Measurements from ENCODE around the gene C4BPA. TPM values are rescaled to one million over a fixed set of nuclear protein-coding genes. Genes with fewer than 3 reads are reported as not detected.

The C4BPA gene
- total and polyA plus RNA-seq, 2 of the 4 experiments (the other 2 are of a cell fraction): not detected

DNA sequence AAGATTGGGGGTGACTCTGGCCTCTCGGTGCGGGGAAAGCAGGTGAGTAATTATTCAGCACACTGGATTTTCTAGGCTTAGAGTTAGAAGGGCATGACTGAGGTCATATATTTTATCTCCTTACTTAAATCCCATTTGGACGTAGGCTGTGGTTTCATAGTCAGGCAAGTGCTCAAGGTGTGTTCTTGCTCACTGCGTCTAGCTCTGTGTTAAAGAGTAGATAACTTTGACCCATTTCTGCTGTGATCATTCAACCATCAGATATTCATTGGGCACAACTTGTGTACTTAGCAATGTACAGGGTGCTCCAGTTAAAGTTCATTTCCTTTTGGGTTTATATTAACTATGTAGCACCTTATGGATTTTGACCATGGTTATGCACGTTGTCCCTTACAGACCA, 36.4 kb upstream of the C4BPA start:
- CTCF ChIA-PET: no interaction called here
- H3K36me3 ChIP-seq (ENCODE audit: control insufficient read depth, insufficient read depth, low read length): no peaks in the 10 kb centered on the region
- H3K56ac ChIP-seq (ENCODE audit: extremely low read depth, insufficient read depth, low read length): no peak overlapping the region

More for the DNA sequence above, 36.4 kb upstream of the C4BPA start:
- dilution Hi-C loops (cut with HindIII; ENCODE audit: low sequenced_read_pairs, unreplicated experiment): no loop called here
- H3K79me1 ChIP-seq (ENCODE audit: low read depth in 1 of 2, low read length in 2 of 2): no peaks in the 10 kb centered on the region
- no peaks in the 10 kb centered on the region for H3K27me3 ChIP-seq (ENCODE audit: control insufficient read depth, insufficient read depth, low read length)
- H4K20me1 ChIP-seq (ENCODE audit: insufficient read depth, low read length): no peaks in the 10 kb centered on the region
- no peak overlapping the region for H3K23ac ChIP-seq (ENCODE audit: low read depth, low read length)
- no peak overlapping the region for H3K27ac ChIP-seq (ENCODE audit: insufficient read depth, low read length)
- H4K5ac ChIP-seq (ENCODE audit: low read depth, low read length): no peak overlapping the region
- no peak overlapping the region for H3K4ac ChIP-seq (ENCODE audit: low read depth, low read length)
- TF ChIP-seq RFX5 (IDR thresholded peaks at IDR 0.05; ENCODE audit: low read depth, low read length) (no peak), CEBPB (IDR thresholded peaks at IDR 0.05; ENCODE audit: low read depth, low read length) (no peak), CHD1 (IDR thresholded peaks at IDR 0.05; ENCODE audit: low read depth, low read length) (no peak)
- TF ChIP-seq, protein P1, sequence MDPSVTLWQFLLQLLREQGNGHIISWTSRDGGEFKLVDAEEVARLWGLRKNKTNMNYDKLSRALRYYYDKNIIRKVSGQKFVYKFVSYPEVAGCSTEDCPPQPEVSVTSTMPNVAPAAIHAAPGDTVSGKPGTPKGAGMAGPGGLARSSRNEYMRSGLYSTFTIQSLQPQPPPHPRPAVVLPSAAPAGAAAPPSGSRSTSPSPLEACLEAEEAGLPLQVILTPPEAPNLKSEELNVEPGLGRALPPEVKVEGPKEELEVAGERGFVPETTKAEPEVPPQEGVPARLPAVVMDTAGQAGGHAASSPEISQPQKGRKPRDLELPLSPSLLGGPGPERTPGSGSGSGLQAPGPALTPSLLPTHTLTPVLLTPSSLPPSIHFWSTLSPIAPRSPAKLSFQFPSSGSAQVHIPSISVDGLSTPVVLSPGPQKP (IDR thresholded peaks at IDR 0.05; ENCODE audit: borderline replicate concordance, low read depth, low read length): no peak
- no peak overlapping the region for H2AFZ ChIP-seq (replicated peaks; ENCODE audit: low read length, poor library complexity)
- no peak for ATAC-seq (ENCODE audit: low read depth)
- H3K9me1 ChIP-seq (ENCODE audit: insufficient read depth, low read length): no peaks in the 10 kb centered on the region; the same call in 1 of the 2 replicates
- H4K8ac ChIP-seq (ENCODE audit: low read depth in 2 of 2, low read length in 2 of 2): no peak overlapping the region
- H2BK120ac ChIP-seq (ENCODE audit: low read depth, low read length): no peak overlapping the region
- in situ Hi-C loops (cut with MboI; ENCODE audit: low sequenced_read_pairs): no loop called here
- no peak for DNase-seq
- no peaks in the 10 kb centered on the region for H3K4me1 ChIP-seq (ENCODE audit: control insufficient read depth, insufficient read depth, low read length)
- no peak overlapping the region for H3K18ac ChIP-seq (ENCODE audit: low read depth, low read length)
- no peak overlapping the region for H4K91ac ChIP-seq (ENCODE audit: insufficient read depth, low read depth, low read length)
- no peak overlapping the region for H2AK5ac ChIP-seq (ENCODE audit: low read depth, low read length)
- no peak overlapping the region for H2BK20ac ChIP-seq (ENCODE audit: low read depth, low read length)
- H2BK15ac ChIP-seq (ENCODE audit: low read depth, low read length): no peak overlapping the region
- H3K4me2 ChIP-seq (ENCODE audit: low read depth, low read length): no peak overlapping the region
- no peaks in the 10 kb centered on the region for H3K9me3 ChIP-seq (ENCODE audit: control insufficient read depth, insufficient read depth, low read length)
- intact Hi-C loops (cut with micrococcal nuclease): no loop called here
- POLR2A ChIA-PET (ENCODE audit: unreplicated experiment): no interaction called here
- H3K4me3 ChIP-seq (ENCODE audit: insufficient read depth, low read depth, low read length): no peak overlapping the region
- no peak overlapping the region for H2AK9ac ChIP-seq (replicated peaks; ENCODE audit: low read depth, low read length, poor library complexity)
- no peak overlapping the region for H2BK5ac ChIP-seq (ENCODE audit: low read depth, low read length, poor library complexity, severe bottlenecking)
- BruUV-seq (replicated peaks): no TSS peak
- no peak overlapping the region for H3K14ac ChIP-seq (replicated peaks; ENCODE audit: low read depth, low read length)
- no CpG with 5 or more reads among the region's 5 CpGs for WGBS, 2 experiments (ENCODE audit: extremely low coverage in 2 of 2, insufficient read length in 1 of 2)
- no peak overlapping the region for H3K9ac ChIP-seq (ENCODE audit: low read depth, low read length)

Data from IMR-90 (cell line).